Measurements from ENCODE around the gene B3GALT6. TPM values are rescaled to one million over a fixed set of nuclear protein-coding genes. Genes with fewer than 3 reads are reported as not detected.

B3GALT6 gene
- total and polyA plus RNA-seq, 2 experiments from 2014 or later = 5.5 to 26.5 TPM

GRCh38 chr1:1207571-1207892 lies 24.5 kb upstream of the B3GALT6 start (continued):
- TF ChIP-seq REST (IDR thresholded peaks at IDR 0.05; ENCODE audit: unreplicated experiment) (no peak), EZH2phosphoT487 (IDR thresholded peaks at IDR 0.05; ENCODE audit: unreplicated experiment) (no peak), EZH2 (IDR thresholded peaks at IDR 0.05; ENCODE audit: low read depth, unreplicated experiment) (no peak), STAT1 (IDR thresholded peaks at IDR 0.05; ENCODE audit: unreplicated experiment) (no peak), ZNF331 (CRISPR knock-in tag; IDR thresholded peaks at IDR 0.05; ENCODE audit: low read depth) (no peak)

- H3K4me1 ChIP-seq (ENCODE audit: insufficient read depth) = no peaks in the 10 kb centered on the region
- H4K20me1 ChIP-seq (replicated peaks; ENCODE audit: insufficient read depth) = no peaks in the 10 kb centered on the region
- H3K4me3 ChIP-seq = no peak overlapping the region
- H3K9me3 Mint-ChIP-seq = no peaks in the 10 kb centered on the region; the same call in 2 of the 3 replicates
- ATAC-seq = no peak
- no peak overlapping the region for H3K4me3 Mint-ChIP-seq
- H3K27ac Mint-ChIP-seq = no peak overlapping the region
- peaks cover 7% of the 10 kb centered on the region for H3K27me3 Mint-ChIP-seq (ENCODE audit: insufficient read depth, low read depth, poor library complexity)
- DNase-seq (ENCODE audit: low spot score) = peak; percentile 0
- no peaks in the 10 kb centered on the region for H3K36me3 ChIP-seq (ENCODE audit: insufficient read depth)
- H3F3A ChIP-seq (replicated peaks; ENCODE audit: low read depth) = no peaks in the 10 kb centered on the region
- no peaks in the 10 kb centered on the region for H3K79me2 ChIP-seq (replicated peaks; ENCODE audit: insufficient read depth)
- H3K27ac ChIP-seq (ENCODE audit: low read depth) = no peak overlapping the region
- peaks cover 13% of the 10 kb centered on the region; the same call in 1 of the 2 replicates for H3K27me3 ChIP-seq (ENCODE audit: insufficient read depth)
- H2AFZ ChIP-seq = no peak overlapping the region
- no peaks in the 10 kb centered on the region for H3K9me2 ChIP-seq (ENCODE audit: insufficient read depth)
- no peaks in the 10 kb centered on the region for H3K4me1 Mint-ChIP-seq
- H3K36me3 Mint-ChIP-seq (ENCODE audit: low read depth) = no peaks in the 10 kb centered on the region
- no peak overlapping the region for H3K4me2 ChIP-seq
- no peak for TF ChIP-seq REST (IDR thresholded peaks at IDR 0.05; ENCODE audit: unreplicated experiment)
- TF ChIP-seq CREB1 (CRISPR knock-in tag; IDR thresholded peaks at IDR 0.05; ENCODE audit: low read depth) = no peak
- TF ChIP-seq ETS1 (IDR thresholded peaks at IDR 0.05) = no peak
- TF ChIP-seq EZH2 (IDR thresholded peaks at IDR 0.05; ENCODE audit: low read depth, unreplicated experiment) = no peak
- no peak for TF ChIP-seq ZNF331 (CRISPR knock-in tag; IDR thresholded peaks at IDR 0.05; ENCODE audit: low read depth)
- TF ChIP-seq ZNF462 (CRISPR knock-in tag; IDR thresholded peaks at IDR 0.05) = no peak
- TF ChIP-seq NANOG (IDR thresholded peaks at IDR 0.05; ENCODE audit: borderline replicate concordance) = no peak
- TF ChIP-seq STAT1 (IDR thresholded peaks at IDR 0.05; ENCODE audit: unreplicated experiment) = no peak
Observed at GRCh38 chr1:1208713-1209433, 23.2 kb upstream of the B3GALT6 start.

All from GM23338 (cell line).